ENCODE data around the gene PAPOLB.
"Not testable (repeated sequence)": the region's sequence is repeated elsewhere in the genome, so short reads cannot be mapped to it uniquely, and the experiment has no call there.

Gene PAPOLB

DNA sequence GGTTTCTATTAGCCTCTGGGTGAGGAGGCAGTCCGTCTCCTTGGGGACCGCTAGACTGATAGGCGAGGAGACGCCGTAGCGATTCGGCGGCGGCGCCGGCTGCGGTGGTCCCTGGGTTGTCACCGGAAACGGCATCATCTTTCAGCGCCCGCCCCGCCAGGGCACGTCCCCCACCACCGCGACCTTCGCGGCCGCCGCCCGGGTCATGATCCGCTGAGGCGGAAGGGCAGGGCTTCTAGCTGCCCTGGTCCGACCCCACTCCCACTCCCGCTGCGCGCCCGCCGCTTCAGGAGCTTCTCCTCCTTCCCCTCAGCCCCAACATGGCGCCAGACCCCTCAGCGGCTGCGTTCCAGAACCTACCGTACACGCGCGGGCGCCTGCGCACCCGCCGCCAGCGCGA is at the start of gene PAPOLB:
Gene PAPOLB (minus strand): TSS at position 358 of the 400 bp plus-strand sequence. CDS start 220 bp downstream, at position 138.
- peak; percentile 16 for DNase-seq

DNA sequence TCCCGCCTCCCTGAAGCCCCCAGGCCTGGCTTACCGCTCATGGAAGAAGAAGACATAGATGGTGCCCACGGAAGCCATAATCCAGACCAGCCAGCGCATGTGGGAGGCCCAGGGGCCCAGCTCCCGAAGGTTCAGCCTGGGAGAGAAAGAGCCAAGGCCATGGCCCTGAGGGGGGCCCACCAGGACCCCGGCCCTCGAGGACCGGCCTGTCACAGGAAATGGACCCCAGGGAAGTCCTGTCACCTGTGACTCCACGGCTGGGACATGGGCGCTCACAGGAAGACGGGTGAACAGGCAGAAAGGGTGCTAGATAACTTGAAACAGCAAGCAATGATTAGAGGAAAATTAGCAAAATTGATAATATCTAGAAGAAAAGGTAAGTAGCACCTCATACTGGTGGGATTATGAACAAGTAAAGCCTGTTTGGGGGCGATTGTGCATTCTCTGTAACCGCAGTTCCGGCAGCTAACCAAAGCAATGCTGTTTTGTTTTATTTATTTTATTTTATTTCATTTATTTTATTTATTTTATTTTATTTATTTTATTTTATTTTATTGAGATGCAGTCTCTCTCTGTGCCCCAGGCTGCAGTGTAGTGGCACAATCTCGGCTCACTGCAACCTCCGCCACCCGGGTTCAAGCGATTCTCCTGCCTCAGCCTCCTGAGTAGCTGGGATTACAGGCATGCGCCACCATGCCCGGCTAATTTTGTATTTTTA is 49.4 kb upstream of the PAPOLB start:
- no peak for DNase-seq

DNA sequence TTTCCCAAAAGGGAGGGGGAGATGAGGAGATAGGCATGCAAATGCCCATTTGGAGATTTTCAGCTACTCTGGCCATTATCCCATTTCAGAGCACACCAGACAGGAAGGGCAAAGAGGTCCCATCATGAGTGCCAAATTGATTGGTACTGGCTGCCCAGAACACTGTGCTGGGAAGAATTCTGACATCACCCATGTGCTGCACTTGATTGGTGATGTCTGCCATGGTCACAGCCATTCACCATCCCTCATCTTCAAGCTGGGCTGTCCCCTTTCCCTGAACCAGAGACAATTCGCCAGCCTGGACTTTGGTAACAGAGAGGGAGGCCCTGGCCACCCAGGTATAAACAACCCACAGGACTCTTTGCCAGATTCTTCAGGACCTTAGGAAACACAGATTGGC is 44.9 kb upstream of the PAPOLB start:
- no peak for DNase-seq

DNA sequence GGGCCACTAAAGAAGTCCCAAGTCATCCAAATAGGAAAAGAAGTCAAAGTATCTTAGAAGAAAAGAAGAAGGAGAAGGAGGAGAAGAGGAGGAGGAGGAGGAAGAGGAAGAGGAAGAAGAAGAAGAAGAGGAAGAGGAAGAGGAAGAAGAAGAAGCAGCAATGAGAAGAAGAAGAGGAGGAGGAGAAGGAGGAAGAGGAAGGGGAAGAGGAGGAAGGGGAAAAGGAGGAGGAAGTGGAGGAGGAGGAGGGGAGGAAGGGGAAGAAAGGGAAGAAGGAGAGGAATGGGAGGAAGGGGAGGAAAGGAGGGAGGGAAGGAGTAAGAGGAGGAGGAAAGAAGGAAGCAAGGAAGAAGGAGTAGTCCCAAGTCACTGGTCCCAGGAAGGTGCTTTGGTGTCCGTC is 43.3 kb upstream of the PAPOLB start:
- no peak for DNase-seq

DNA sequence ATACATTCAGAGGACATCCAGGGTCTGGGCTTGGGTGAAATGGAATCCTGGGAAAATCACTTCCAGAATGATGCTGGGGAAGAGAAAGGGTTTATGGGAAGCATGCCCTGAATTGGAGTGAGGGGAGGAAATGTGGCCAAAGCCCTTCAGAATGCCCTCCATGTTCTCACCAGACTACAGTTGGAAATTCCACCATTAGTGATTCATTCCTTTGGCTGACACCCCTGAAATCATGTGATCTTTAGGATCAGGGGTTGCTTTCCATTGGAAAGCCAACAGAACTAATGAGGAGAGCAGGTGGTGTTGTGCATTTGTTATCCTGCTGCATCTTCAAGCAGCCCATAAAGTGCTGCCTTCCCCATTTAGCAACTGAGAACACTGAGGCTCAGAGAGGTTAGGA is 42.5 kb upstream of the PAPOLB start:
- DNase-seq, result no peak

DNA sequence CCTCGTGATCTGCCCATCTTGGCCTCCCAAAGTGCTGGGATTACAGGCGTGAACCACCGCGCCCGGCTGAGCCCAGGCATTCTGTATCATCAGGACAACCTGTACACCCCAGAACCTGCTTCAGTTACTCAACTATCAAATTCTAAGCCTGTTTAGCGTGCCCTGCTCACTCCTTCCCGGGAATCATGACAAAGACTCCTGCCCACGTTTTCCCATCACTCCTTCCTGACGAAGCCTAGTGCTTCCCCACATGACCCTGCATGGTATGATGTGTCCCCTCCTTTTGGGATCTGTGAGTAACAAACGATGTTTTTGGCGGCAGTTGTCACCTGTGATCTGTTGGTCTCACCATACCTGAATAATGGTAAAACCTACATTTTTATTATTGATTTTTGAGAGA is 33.9 kb upstream of the PAPOLB start:
- no peak for DNase-seq

DNA sequence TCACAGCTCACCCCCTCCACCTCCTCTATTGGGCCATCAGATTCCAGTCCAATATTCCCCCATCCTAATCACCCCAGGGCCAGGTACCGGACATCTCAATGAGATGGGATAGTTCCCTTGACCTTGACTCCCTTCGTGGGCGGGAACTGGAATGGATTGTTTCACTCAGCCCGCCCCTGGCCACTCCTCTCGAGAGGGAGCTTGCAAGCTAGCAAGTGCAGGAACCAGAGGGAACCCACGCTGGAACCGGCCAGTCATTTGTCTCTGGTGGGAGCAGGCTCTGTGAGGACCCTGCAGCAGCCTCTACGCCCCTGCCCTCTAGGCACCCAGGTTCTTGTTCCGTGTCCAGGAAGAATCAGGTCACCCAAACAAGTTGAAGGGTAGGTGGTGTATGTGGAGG is 32.7 kb upstream of the PAPOLB start:
- DNase-seq, result no peak

DNA sequence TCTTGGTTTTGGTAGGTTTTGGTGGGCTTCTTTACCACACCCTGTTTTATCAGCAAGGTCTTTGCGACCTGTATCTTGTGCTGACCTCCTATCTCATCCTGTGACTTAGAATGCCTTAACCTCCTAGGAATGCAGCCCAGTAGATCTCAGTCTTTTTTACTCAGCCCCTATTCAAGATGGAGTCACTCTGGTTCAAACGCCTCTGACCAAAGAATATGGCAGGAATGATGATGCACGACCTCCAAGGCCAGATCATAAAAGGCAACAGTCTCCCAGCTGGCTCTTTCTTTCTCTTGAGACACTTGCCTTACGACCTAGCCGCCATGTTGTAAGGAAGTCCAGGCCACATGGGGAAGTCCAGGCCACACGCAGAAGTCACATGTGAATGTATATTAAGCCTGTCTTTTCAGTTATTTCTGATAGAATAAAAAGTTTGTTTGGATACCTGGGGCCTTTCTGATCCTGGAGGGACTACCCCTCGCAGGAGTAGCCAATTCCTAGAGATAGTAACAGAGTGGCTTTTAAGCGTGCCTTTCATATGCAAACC is 32.2 kb upstream of the PAPOLB start:
- no peak for DNase-seq

DNA sequence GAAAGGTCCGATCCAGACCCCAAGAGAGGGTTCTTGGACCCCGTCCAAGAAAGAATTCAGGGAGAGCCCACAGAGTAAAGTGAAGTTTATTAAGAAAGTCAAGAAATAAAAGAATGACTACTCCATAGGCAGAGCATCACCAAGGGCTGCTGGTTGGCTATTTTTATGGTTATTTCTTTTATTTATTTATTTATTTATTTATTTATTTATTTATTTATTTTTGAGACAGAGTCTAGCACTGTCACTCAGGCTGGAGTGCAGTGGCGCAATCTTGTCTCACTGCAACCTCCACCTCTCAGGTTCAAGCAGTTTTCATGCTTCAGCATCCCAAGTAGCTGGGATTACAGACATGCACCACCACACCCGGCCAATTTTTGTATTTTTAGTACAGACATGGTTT is 31.4 kb upstream of the PAPOLB start:
- DNase-seq, result not testable (repeated sequence)

DNA sequence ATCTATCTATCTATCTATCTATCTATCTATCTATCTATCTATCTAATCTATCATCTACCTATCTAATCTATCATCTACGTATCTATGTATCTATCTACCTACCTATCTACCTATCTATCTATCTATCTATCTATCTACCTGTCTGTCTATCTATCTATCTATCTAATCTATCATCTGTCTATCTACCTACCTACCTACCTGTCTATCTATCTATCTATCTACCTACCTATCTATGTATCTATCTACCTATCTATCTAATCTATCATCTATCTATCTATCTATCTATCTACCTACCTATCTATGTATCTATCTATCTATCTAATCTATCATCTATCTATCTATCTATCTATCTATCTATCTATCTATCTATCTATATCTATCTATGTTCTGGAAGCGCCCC is 29.7 kb upstream of the PAPOLB start:
- not testable (repeated sequence) for DNase-seq

DNA sequence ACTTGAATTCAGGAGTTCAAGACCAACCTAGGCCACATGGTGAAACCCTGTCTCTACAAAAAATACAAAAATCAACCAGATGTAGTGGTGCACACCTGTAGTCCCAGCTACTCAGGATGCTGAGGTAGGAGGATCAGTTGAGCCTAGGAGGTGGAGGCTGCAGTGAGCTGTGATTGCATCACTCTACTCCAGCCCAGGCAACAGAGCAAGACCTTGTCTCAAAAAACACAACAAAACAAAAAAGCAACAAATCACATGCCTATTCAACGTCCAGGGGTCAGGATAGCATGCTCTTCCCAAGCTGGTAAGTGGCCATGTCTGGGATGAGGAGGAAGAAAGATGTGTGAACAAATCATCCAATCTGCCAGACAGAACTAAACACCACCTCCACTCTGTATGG is 27.9 kb upstream of the PAPOLB start:
- no peak for DNase-seq

DNA sequence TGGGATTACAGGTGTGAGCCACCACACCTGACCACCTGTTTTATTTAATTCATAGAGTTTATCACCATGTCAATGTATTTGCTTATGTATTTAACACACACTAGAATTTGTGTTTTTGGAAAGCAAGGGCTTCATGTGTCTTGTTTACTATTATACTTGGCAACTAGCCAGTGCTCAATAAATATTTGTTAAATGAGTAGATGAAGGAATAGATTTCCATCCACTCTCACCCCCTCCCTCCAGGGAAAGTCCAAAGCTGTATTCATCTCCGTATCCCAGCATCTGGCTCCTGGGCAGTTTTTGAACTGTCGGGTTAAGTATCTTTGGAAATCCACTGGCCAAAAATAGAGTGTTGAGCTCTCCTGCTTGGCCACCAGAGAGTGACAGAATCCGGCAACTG is 26.3 kb upstream of the PAPOLB start:
- no peak for DNase-seq

DNA sequence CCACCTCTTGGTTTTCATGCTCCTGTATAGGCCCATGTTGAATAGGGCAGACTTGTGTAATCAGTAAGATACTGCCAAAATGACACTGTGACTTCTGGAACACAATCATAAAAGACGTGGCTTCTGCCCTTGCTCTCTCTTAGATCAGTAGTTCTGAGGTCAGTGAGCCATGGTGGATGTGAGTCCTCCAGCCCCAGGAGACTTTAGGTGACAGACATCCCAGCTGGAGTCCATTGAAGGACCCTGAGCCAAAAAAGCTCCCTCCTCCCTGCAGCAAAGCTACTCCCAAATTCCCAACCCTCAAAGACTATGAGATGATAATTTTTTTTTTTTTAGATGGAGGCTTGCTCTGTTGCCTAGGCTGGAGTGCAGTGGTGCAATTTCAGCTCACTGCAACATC is 24.8 kb upstream of the PAPOLB start:
- no peak for DNase-seq

DNA sequence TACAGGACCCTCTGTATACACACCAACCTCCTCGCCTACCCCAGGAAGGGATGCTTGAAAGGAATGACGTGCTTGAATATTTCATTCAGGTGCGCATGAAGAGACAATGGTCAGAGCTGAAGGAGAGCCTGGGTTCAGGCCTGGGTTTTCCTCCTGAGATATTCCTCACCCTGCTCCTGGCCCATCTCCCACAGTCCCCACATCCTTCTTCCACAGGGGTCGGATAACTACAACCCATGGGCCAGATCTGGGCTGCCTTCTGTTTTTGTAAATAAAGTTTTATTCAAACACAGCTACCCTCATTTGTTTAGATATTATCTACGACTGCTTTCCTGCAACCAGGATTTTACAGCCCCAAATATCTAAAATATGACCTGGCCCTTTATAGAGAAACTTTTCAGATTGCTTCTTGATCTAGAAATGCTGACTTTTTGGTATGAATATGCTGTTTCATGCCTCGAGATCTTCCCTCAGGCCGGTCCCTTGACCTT is 23.5 kb upstream of the PAPOLB start:
- no peak for DNase-seq

DNA sequence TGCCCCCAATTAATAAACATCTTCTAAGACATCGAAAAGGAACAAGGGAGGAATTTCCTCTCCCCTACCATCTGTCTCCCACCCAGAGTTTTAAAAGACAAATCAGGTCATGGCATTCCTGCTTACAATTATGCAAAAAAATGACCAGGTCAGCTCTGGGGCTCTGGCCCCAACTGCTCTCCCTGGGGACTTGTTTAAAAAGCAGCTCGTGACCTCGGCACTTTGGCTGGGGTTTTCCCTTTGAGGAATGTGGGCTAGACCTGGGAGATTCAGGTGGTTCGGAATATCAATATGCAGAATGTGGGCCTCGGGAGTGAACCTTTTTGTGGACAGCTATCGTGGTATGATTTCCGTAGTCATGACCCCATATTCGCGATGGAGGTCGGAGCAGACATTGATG is 22.3 kb upstream of the PAPOLB start:
- no peak for DNase-seq

DNA sequence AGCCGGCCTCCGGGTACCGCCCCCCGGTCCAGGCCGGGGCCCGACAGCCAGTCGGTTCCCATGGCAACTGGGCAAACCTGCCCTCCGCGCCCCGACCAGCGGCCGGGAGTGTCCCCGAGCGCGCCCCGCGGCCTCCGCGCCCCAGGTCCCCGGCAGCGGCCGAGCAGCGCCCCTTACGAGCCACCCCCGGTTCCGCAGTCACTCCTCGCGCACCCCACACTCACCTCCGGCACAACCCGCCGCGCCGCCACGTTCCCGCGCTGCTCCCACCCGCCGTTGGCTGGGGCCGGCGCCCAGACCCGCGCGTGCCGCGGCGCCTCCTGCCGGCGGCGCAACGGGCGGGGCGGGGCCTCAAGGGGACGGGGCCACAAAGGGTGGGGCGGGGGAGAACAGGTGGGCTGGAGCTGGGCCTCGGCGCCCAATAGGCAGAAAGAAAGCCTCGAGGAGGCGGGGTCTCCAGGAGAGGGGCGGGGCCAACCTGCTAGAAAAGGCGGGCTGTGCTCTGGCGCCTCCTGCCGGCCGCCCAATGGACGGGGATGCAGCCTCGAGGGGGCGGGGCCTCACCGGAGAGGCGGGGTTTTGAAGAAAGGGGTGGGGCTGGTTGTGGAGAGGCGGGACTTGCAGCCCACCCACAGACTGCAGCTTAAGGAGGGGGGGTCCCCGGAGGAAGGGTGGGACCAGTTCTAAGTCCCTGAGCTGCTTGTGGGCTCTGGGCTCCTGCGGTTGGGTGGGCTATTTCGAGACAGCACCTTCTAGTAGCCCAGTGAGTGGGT is 21.7 kb upstream of the PAPOLB start, which contains the start of gene RADIL:
Gene RADIL (minus strand): TSS at position 345 of the 773 bp plus-strand sequence. CDS start 5,577 bp downstream, outside the sequence.
- DNase-seq, result peak; percentile 87

DNA sequence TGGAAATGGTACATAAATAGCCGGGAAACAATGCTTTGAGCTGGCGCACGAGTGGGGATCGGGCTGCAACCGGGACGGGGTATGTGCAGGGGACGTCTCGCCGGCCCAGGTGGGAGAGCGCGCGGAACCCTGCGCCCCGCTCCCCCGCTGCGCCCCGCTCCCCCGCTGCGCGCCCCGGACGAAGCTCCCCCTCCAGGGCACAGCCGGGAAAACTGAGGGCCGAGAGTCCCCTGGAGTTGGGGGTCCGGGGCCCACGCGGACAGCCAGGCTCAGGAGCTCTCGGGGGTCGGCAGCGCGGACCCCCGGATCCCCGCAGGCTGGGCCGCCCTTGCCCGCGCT is 21.2 kb upstream of the PAPOLB start:
- no peak for DNase-seq

DNA sequence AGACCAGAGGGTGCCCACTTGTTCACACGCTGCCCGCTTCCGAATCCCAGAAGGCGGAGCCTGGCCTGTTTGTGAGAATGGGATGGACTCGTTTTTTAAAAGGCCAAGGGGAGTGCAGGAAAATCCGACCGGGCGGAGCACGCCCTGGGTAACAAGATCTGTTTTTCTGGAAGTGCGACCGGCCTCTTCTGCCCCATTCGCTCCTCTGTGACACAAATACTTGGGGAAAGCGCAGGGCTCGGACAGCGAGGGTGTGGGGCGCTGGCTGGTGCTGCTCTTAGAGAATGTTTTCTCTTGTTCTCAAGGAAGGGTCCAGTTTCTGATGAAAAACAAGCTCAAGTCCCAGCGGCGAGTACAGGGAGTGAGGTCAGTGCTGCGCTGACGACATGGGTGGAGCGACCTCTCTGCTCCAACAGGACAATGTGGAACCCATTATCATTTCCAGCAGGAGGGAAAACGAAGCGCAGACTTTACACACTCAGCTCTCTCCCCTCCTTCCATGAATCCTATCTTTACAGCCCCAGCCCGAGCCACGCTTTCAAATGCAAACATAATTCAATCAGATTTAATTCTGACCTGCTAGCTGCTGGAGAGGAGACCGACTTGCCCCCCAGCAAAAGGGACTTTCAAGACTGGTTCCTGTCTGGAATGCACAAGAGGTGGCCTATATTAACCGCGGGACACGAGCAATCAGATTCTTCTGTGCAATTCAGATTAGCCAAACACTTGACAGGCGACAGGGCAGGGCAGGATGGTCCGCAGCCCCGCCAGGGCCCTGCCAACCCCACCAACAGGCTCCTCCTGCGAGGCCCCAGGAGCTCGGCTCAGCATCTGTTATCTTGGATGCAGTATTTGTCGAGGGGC is 20.6 kb upstream of the PAPOLB start:
- no peak for DNase-seq

DNA sequence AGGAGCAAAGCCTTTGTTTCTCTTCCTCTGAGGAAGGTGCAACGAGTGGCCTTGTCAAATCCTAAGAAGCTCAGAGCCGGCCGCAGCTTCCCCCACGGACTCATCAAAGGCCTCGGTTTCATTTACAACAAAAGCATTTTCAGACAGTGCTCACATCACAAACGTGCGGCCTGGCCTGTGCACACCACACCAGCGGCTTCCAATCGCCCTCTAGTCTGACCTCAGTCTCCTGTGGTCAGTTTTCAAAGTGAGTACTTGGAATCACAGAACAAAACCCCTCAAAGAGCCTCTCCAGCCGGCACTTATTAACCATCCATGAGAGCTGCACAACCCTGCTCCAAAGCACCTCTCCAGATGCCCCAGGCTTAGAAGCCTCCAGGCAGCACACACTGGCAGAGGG is 18.4 kb upstream of the PAPOLB start:
- DNase-seq, result no peak

DNA sequence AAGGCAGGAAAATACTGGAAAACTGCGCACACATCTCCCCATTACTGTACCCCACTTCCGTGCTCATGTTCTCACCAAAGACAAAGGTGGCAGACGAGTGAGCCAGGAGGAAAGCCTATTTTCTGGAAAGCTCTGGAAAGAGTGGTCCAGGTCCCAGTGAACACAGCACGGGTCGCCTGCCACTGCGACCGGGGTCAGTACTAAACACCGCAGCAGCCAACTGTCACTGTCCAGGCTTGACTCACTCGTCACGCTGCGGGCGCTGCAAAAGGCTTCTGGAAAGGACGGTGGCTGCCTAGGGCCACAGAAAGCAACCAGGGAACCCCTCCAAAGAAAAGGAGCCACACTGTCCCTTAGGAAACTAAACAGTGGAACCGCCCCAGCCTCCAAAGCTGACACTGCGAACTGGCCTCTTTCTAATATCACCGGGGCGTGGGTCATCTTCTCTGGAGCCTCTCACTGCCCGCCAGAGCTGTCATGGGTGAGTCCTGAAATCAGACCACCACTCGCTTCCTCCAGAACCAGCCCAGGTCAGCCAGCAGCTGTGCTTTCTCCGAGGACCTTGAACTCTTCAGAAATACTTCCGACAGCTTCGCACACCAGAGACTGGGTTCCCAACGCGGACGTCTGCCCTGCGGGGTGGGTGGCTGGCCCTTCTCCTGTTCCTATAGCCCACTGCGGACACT is 17.7 kb upstream of the PAPOLB start:
- DNase-seq, result no peak

DNA sequence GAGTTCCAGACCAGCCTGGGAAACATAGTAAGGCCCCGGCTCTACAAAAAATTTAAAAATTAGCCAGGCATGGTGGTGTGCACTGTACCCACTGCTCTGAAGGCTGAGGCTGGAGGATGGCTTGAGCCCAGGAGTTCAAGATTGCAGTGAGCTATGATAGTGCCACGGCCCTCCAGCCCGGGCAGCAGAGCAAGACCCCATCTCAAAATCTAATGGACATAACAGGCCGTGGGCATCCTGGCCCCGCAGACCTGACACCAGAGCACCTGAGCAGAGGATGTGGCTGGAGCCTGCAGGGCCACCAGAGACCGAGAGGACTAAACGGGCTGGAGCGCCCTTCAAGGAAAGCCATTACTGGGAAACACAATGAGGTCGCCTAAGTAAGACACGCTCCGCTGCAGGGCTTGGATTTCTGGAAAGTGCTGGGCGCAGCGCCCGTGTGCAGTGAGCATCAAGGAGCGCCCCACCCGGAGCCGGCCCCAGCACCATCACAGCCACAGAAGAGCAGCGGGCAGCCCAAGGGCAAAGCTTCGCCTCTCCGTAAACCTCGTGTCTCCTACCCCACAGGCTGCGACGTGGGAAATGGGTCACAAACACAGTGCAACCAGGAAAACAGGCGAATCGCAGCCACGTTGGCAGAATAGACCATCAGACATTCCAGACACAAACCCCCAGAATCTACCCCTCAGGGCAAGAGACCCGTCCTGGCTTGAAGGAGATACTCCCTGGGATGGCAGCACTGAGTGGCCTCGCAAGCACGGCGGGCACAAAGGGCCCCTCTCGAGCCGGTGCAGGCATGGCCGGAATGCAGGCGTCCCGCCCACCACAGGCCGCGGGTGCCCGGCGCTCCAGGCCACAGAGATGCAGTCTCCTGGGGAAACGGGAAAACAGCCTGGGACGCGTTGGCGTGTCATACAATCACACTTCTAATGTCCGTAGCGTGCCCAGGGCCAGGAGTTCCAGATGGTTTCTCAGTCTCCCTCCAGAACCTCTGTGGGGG is 16.8 kb upstream of the PAPOLB start:
- no peak for DNase-seq
